Glutamatergic neuron (in vitro differentiated cells): ENCODE data around the gene SCTR. TPM values are rescaled to one million over a fixed set of nuclear protein-coding genes. Genes with fewer than 3 reads are reported as not detected.

Source experiments
- DNase-seq: peaks from one replicate; pipeline ENCODE4 v3.0.0; 2022
- H3K27ac Mint-ChIP-seq: one replicate; pipeline ENCODE4 v1.8.0; 2020; ENCODE audit warnings: mild to moderate bottlenecking, mixed read lengths, inconsistent platforms; ENCODE audit not compliant: unreplicated experiment
- H3K27me3 Mint-ChIP-seq: one replicate; pipeline ENCODE4 v1.8.0; 2020; ENCODE audit warnings: mild to moderate bottlenecking, moderate library complexity, mixed read lengths, inconsistent platforms; ENCODE audit not compliant: unreplicated experiment
- H3K36me3 Mint-ChIP-seq: one replicate; pipeline ENCODE4 v1.8.0; 2020; ENCODE audit warnings: mild to moderate bottlenecking, mixed read lengths, inconsistent platforms; ENCODE audit not compliant: unreplicated experiment
- H3K4me1 Mint-ChIP-seq: one replicate; pipeline ENCODE4 v1.8.0; 2020; ENCODE audit warnings: mild to moderate bottlenecking, low read depth, mixed read lengths, inconsistent platforms; ENCODE audit not compliant: unreplicated experiment
- H3K4me3 Mint-ChIP-seq: one replicate; pipeline ENCODE4 v1.8.0; 2020; ENCODE audit warnings: mild to moderate bottlenecking, mixed read lengths, inconsistent platforms; ENCODE audit not compliant: unreplicated experiment
- H3K9me3 Mint-ChIP-seq: one replicate; pipeline ENCODE4 v1.8.0; 2020; ENCODE audit warnings: mild to moderate bottlenecking, moderate library complexity, mixed read lengths, inconsistent platforms; ENCODE audit not compliant: unreplicated experiment
- total RNA-seq: library from RNA; stranded (reverse); fragmentation: NEBNext Ultra II Directional; extraction: Animal tissue kit (Norgen Biotek cat#: 25700); gene quantifications from one replicate; pipeline ENCODE4 v1.2.1, GENCODE V29; 2021; ENCODE audit not compliant: unreplicated experiment
- TF ChIP-seq, protein P1 (sequence below): fragments of 200-600 bp; sonication (generic); IDR thresholded peaks from one replicate; pipeline ENCODE4 v1.5.0; 2021; ENCODE audit not compliant: partially characterized antibody, unreplicated experiment

SCTR gene
- total RNA-seq, 1 donor from 2014 or later, result not detected

DNA sequence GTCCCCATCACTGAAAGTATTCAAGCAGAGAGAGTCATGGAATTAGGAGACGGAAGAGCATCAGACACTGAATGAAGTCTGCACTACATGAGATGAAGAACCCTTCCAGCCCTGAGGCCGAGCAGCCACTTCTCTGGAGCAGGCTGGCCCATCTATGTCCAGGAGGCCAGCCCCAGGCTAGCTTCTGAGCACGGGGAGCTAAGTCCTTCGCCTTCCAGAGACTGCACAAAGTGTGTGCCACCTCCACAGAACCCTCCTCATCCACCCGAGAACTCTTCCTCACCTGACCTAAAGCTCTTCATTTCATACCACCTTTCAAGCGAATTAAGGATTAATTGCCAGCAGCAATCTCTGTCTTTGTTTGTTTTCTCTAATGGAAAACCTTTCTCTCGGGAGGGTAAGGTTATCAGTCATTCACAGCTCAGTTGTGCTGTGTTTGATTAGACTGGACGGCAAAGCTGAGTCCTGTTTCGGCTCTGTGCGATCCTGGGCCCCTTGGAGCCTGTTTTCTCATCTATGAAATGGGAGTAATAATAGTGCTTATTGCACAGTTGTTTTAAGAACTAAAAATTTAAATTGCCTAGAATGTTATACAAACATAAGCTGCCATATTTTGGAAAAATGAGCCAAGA lies 38.0 kb downstream of the SCTR start:
- H3K27me3 Mint-ChIP-seq, result peaks cover 7% of the 10 kb centered on the region
- H3K27ac Mint-ChIP-seq, result no peak overlapping the region
- no peak overlapping the region for H3K4me3 Mint-ChIP-seq
- TF ChIP-seq, protein P1, sequence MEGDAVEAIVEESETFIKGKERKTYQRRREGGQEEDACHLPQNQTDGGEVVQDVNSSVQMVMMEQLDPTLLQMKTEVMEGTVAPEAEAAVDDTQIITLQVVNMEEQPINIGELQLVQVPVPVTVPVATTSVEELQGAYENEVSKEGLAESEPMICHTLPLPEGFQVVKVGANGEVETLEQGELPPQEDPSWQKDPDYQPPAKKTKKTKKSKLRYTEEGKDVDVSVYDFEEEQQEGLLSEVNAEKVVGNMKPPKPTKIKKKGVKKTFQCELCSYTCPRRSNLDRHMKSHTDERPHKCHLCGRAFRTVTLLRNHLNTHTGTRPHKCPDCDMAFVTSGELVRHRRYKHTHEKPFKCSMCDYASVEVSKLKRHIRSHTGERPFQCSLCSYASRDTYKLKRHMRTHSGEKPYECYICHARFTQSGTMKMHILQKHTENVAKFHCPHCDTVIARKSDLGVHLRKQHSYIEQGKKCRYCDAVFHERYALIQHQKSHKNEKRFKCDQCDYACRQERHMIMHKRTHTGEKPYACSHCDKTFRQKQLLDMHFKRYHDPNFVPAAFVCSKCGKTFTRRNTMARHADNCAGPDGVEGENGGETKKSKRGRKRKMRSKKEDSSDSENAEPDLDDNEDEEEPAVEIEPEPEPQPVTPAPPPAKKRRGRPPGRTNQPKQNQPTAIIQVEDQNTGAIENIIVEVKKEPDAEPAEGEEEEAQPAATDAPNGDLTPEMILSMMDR, result no peak
- H3K9me3 Mint-ChIP-seq, result no peaks in the 10 kb centered on the region
- DNase-seq, result no peak
- H3K4me1 Mint-ChIP-seq, result peaks cover 10% of the 10 kb centered on the region
- H3K36me3 Mint-ChIP-seq, result no peaks in the 10 kb centered on the region

DNA sequence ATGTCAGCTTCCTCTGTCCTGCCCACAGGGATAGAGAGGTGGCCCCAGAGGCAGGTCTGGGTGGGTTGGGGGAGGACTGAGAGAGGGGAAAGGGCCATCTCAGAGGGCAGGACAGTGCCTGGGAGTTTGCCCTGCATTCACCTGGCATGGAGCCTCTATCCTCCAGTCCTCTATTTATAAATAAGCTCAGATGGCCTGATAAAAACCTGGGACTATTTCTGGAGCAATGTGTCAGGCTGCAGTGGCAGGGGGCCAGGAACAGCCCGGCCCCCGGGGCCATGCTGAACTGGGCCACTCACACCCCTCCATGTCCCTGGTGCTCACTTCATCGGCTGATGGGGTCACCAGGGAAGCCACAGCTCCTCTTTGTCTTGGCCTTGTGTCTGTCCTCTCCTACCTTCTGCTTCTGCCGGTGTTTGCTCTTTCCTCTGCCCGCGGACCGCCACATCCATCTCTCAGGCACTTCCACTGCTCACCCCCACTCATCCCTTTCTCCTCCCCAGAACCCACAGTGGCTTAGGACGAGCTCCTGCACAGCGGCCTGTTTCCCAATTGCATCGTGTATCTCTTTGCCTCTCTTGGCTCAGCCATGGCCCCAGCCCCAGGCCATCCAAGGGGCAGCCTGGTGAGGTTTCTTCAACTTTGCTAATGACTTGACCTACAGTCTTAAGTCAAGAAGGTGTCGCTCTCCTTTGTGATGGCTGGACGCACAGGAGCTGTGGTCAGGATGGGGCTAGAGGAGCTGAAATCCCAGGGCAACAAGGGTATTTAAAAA lies 38.8 kb downstream of the SCTR start:
- Mint-ChIP-seq H3K27me3 (peaks cover 7% of the 10 kb centered on the region), H3K4me3 (no peak overlapping the region), H3K36me3 (no peaks in the 10 kb centered on the region), H3K9me3 (no peaks in the 10 kb centered on the region), H3K27ac (no peak overlapping the region), H3K4me1 (peaks cover 10% of the 10 kb centered on the region)
- TF ChIP-seq, protein P1, result no peak
- DNase-seq, result no peak

DNA sequence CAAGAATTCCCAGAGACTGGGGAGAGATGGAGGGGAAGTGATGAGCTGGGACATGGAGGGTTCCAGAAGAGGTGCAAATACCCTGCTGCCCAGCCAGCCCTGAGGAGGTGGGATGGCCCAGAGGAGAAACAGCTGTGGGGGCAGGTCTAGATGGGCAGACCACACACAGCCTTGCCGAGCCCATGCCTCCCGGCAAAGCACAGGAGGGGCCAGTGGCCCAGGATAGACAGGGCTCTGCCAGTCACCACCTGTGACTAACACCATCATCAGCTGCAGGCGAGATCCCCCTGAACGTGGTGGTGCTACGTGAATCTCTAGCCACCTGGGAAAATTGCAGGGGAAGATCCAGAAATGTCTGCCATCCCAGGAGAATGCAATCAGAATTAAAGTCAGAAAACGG lies 39.4 kb downstream of the SCTR start:
- TF ChIP-seq, protein P1, result no peak
- Mint-ChIP-seq H3K27me3 (peaks cover 5% of the 10 kb centered on the region), H3K4me1 (peaks cover 7% of the 10 kb centered on the region), H3K4me3 (no peak overlapping the region), H3K36me3 (no peaks in the 10 kb centered on the region), H3K9me3 (no peaks in the 10 kb centered on the region), H3K27ac (no peak overlapping the region)
- no peak for DNase-seq

DNA sequence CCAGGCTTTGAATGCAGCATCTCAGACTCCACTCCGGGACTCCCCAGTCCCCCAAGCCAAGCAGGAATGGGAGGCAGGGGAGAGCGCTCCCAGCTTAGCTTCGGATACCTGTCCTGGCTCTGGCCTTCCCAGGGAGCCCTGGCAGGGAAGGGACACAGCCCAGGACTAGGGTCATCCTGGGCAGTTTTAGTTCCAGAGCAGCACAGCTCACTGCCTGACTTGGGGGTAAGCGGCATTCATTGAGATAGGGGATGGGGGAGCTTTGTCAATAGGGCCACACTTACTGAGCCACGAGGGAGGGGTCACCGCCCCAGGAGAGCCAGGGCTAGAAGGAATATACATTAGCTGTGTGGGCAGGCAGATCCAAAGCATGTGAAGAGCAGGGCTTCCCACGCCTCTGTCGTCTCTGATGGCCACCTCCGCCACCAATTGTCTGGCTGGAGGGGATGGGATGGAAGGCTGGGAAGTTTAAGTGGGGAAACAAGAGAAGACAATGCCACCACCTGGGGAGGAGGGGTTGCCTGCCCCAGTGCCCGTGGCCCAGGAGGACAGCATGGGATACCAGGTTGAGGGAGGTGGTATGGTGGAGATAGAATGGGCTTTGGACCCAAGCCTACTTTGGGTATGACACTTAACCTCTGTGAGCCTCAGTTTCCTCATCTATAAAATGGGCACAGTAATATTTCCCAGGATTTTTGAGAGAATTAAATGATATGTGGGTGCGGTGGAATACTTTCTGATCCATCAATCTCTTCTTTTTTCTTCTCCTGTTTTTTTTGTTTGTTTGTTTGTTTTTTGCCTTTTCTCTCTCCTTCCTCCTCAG lies 40.2 kb downstream of the SCTR start:
- DNase-seq, result no peak
- Mint-ChIP-seq H3K36me3 (no peaks in the 10 kb centered on the region), H3K27ac (peak overlapping the region; percentile 15), H3K27me3 (peaks cover 5% of the 10 kb centered on the region), H3K9me3 (no peaks in the 10 kb centered on the region), H3K4me3 (no peak overlapping the region), H3K4me1 (peaks cover 7% of the 10 kb centered on the region)
- TF ChIP-seq, protein P1, result no peak

DNA sequence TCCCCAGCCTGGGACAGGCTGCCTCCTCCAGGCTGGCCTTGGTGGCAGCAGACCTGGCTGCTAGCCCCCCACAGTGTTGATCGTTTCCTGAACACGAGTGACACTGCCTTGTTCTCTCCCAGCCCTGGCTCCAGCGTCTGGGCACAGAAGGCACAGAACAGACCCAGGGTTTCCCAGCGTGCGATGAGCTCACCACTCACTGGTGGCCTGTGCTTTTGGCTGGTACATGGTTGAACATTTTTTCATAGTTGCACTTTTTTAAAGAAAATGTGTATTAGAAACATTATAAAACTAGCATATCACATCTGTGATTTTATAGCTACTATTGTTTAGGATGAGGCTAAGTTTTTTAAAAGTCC lies 40.9 kb downstream of the SCTR start:
- H3K9me3 Mint-ChIP-seq, result no peaks in the 10 kb centered on the region
- peaks cover 5% of the 10 kb centered on the region for H3K27me3 Mint-ChIP-seq
- TF ChIP-seq, protein P1, result no peak
- no peaks in the 10 kb centered on the region for H3K36me3 Mint-ChIP-seq
- no peak for DNase-seq
- H3K27ac Mint-ChIP-seq, result no peak overlapping the region
- H3K4me3 Mint-ChIP-seq, result no peak overlapping the region
- H3K4me1 Mint-ChIP-seq, result peaks cover 7% of the 10 kb centered on the region
